Gastrocnemius medialis (tissue), 4 donors: Measurements from ENCODE around the gene SPARC. TPM values are rescaled to one million over a fixed set of nuclear protein-coding genes. Genes with fewer than 3 reads are reported as not detected.

ENCODE experiments used
- ATAC-seq, 2 donors: fragments of 150-250 bp; one replicate each; pipeline ENCODE4 v1.9.1; 2016
- DNase-seq, 2 donors: peaks; one replicate each; pipeline ENCODE4 v3.0.0-alpha.2; 2019
- H3K27ac ChIP-seq, 4 donors: fragments of 200-600 bp; sonication (generic); 1 replicate in 1 of 4; 2 replicates in 3 of 4; pipeline ENCODE4 v1.5.1; 2016 to 2018; ENCODE audit warnings: mild to moderate bottlenecking in 2 of 4, moderate library complexity in 1 of 4
- H3K27me3 ChIP-seq, 3 donors: fragments of 200-600 bp; sonication (generic) in 2 of 3; 1 replicate in 1 of 3; 2 replicates in 2 of 3; pipeline versions ENCODE4 v1.5.1 to v1.6.0; 2016 to 2019; ENCODE audit warnings: mild to moderate bottlenecking in 1 of 3, moderate library complexity in 1 of 3
- H3K36me3 ChIP-seq, 2 donors: fragments of 200-600 bp; sonication (generic) in 1 of 2; one replicate each; pipeline ENCODE4 v1.5.1; 2017 to 2018
- H3K4me1 ChIP-seq, 2 donors: fragments of 200-600 bp; sonication (generic) in 1 of 2; one replicate each; pipeline ENCODE4 v1.5.1; 2016 to 2017; ENCODE audit warnings: mild to moderate bottlenecking in 2 of 2
- H3K4me3 ChIP-seq, 4 donors: fragments of 200-600 bp; sonication (generic) in 3 of 4; 1 replicate in 1 of 4; 2 replicates in 3 of 4; pipeline ENCODE4 v1.5.1; 2016 to 2019; ENCODE audit warnings: mild to moderate bottlenecking in 2 of 4
- H3K9me3 ChIP-seq, 3 donors: fragments of 200-600 bp; sonication (generic) in 2 of 3; 1 replicate in 1 of 3; 2 replicates in 2 of 3; pipeline ENCODE4 v1.5.1; 2016 to 2019
- POLR2A ChIP-seq, 2 donors: fragments of 450-650 bp; IDR thresholded peaks; one replicate each; pipeline ENCODE4 v1.6.1; 2017; ENCODE audit warnings: antibody characterized with exemption in 2 of 2, mild to moderate bottlenecking in 2 of 2, moderate library complexity in 2 of 2
- in situ Hi-C, 4 donors: fragments of 200-750 bp; cut with MboI; loops; one replicate each; pipeline versions ENCODE4 v1.15.0 to v1.8.0; 2017; ENCODE audit warnings: low sequenced_read_pairs in 4 of 4
- intact Hi-C: fragments of 100-400 bp; cut with DNase I; formaldehyde crosslinking; loops from one replicate; pipeline ENCODE4 v1.15.1; 2023; ENCODE audit warnings: low total_unique reads
- total RNA-seq, 4 donors: library from RNA; depleted of rRNA; stranded (reverse); fragments of >200 nt; gene quantifications; one replicate each; pipeline versions ENCODE4 v1.1.0 to v1.2.3, GENCODE V29; 2016
- TF ChIP-seq, protein P1 (sequence below), 5 experiments: fragments of 450-650 bp in 3 of 5; fragments of 200-600 bp in 2 of 5; sonication (generic) in 2 of 5; IDR thresholded peaks in 4 of 5; conservative IDR thresholded peaks in 1 of 5; 1 replicate in 4 of 5; 2 replicates in 1 of 5; pipeline ENCODE4 v1.5.1; 2016 to 2019; ENCODE audit warnings: antibody characterized with exemption in 5 of 5, mild to moderate bottlenecking in 3 of 5, moderate library complexity in 3 of 5

SPARC gene
- total RNA-seq, 4 donors from 2014 or later: 87.7 to 209 (median 163) TPM

DNA sequence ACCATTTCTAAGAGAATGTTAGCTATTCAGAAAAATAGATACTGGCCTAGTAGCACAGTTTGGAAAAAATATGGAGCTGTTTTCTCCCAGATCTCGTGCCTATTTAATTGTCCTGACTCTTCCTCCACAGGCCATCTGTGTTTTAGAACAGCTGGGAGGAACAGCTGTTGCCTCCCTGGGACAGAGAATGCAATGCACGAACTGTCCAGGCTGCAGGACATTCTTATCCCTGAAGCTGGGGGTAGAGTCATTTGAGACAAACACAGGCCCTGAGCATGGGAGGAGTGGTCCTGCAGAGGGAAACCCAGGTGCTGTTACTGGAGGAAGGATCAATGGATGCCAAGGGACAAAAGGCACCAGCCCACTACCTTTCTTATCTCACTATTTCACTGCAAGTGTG is 20.9 kb upstream of the SPARC start:
- Histone ChIP-seq H3K27ac (peak overlapping the region; percentile 6 to 29 (median 24)), H3K36me3 (no peaks in the 10 kb centered on the region), H3K4me3 (no peak overlapping the region), H3K4me1 (peaks cover 14 to 31% of the 10 kb centered on the region in 2 donors), H3K27me3 (no peaks in the 10 kb centered on the region), H3K9me3 (no peaks in the 10 kb centered on the region)
- in situ Hi-C loops: no loop called here
- TF ChIP-seq POLR2A (IDR thresholded peaks at IDR 0.05): no peak
- TF ChIP-seq, protein P1, sequence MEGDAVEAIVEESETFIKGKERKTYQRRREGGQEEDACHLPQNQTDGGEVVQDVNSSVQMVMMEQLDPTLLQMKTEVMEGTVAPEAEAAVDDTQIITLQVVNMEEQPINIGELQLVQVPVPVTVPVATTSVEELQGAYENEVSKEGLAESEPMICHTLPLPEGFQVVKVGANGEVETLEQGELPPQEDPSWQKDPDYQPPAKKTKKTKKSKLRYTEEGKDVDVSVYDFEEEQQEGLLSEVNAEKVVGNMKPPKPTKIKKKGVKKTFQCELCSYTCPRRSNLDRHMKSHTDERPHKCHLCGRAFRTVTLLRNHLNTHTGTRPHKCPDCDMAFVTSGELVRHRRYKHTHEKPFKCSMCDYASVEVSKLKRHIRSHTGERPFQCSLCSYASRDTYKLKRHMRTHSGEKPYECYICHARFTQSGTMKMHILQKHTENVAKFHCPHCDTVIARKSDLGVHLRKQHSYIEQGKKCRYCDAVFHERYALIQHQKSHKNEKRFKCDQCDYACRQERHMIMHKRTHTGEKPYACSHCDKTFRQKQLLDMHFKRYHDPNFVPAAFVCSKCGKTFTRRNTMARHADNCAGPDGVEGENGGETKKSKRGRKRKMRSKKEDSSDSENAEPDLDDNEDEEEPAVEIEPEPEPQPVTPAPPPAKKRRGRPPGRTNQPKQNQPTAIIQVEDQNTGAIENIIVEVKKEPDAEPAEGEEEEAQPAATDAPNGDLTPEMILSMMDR (IDR thresholded peaks at IDR 0.05 in 4 of 5, conservative IDR thresholded peaks at IDR 0.05 in 1 of 5): no peak
- no peak for ATAC-seq
- intact Hi-C loops: no loop called here
- no peak for DNase-seq

DNA sequence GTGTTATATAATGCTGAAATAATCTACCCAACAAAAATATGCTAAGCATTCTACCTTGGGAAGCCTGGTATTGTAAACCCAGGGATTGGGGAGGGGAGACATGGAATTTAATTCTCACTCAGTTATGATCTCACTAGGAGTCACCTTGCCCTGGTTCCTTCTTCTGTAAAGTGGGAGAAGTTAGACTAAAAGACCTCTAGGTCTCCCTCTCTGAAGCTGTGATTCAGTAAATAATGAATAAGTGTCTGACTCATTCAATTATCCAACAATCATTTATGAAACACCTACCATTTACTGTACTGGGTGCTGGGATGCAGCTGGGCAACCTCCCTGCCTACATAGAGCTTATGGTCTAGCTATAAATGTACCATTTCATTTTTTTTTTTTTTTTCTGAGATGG is 20.2 kb upstream of the SPARC start:
- DNase-seq (no peak), ATAC-seq (no peak)
- Histone ChIP-seq H3K27me3 (no peaks in the 10 kb centered on the region), H3K36me3 (no peaks in the 10 kb centered on the region), H3K27ac (peak overlapping the region in 1 of 4 donors; percentile 28), H3K9me3 (no peaks in the 10 kb centered on the region), H3K4me3 (no peak overlapping the region), H3K4me1 (peaks cover 18 to 37% of the 10 kb centered on the region in 2 donors)
- TF ChIP-seq POLR2A (IDR thresholded peaks at IDR 0.05): no peak
- TF ChIP-seq, protein P1 (IDR thresholded peaks at IDR 0.05 in 4 of 5, conservative IDR thresholded peaks at IDR 0.05 in 1 of 5): no peak
- intact Hi-C loops (no loop called here), in situ Hi-C loops (no loop called here)

- no peak for ATAC-seq
- in situ Hi-C loops: no loop called here
- intact Hi-C loops: loop anchor here (5.0 kb wide), 1 partner anchor 41 kb away; no protein-coding TSS in a partner anchor
Measured at GRCh38 chr5:151703780-151704179, 17.1 kb upstream of the SPARC start.

GRCh38 chr5:151703227-151703626 is 16.5 kb upstream of the SPARC start:
- H3K27me3 ChIP-seq: no peaks in the 10 kb centered on the region
- peak overlapping the region; percentile 74 to 87 (median 81) for H3K27ac ChIP-seq
- DNase-seq (peak; percentile 42 to 63), ATAC-seq (peak; percentile 91 to 93)
- TF ChIP-seq, protein P1 (IDR thresholded peaks at IDR 0.05 in 4 of 5, conservative IDR thresholded peaks at IDR 0.05 in 1 of 5): no peak
- peak in 1 of 2 donors; percentile 18 for TF ChIP-seq POLR2A (IDR thresholded peaks at IDR 0.05)
- H3K9me3 ChIP-seq: no peaks in the 10 kb centered on the region
- intact Hi-C loops: loop anchor here (5.0 kb wide), 1 partner anchor 41 kb away; no protein-coding TSS in a partner anchor
- H3K4me1 ChIP-seq: peaks cover 18 to 48% of the 10 kb centered on the region in 2 donors
- H3K4me3 ChIP-seq: no peak overlapping the region
- in situ Hi-C loops: no loop called here
- H3K36me3 ChIP-seq: no peaks in the 10 kb centered on the region

More at GRCh38 chr5:151703780-151704179, 17.1 kb upstream of the SPARC start:
- Histone ChIP-seq H3K36me3 (no peaks in the 10 kb centered on the region), H3K9me3 (no peaks in the 10 kb centered on the region), H3K27ac (peak overlapping the region in 1 of 4 donors; percentile 83), H3K4me1 (peaks cover 18 to 50% of the 10 kb centered on the region in 2 donors), H3K27me3 (no peaks in the 10 kb centered on the region), H3K4me3 (no peak overlapping the region)
- no peak for DNase-seq
- TF ChIP-seq POLR2A (IDR thresholded peaks at IDR 0.05): no peak
- TF ChIP-seq, protein P1 (IDR thresholded peaks at IDR 0.05 in 4 of 5, conservative IDR thresholded peaks at IDR 0.05 in 1 of 5): no peak

DNA sequence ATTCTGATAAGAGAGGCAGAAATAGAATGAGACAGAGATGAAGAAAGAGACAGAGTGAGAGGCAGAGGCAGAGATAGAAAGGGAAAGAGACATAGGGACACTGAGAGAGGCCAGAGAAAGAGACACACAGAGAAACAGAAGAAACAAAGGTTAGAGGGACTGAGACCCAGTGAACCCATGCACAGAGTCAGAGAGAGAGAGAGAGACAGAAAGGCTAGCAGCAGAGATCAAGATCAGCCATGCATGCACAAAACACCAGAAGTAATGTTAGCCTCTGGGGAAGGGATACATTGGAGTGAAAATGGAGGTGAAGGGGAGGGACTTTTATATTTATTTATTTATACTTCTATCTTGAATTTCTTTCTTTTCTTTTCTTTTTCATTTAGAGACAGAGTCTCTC is 14.1 kb upstream of the SPARC start:
- Histone ChIP-seq H3K27ac (no peak overlapping the region), H3K4me3 (no peak overlapping the region), H3K27me3 (no peaks in the 10 kb centered on the region), H3K4me1 (peaks cover 31 to 51% of the 10 kb centered on the region in 2 donors), H3K9me3 (no peaks in the 10 kb centered on the region), H3K36me3 (no peaks in the 10 kb centered on the region)
- ATAC-seq: no peak
- intact Hi-C loops: loop anchor here (5.0 kb wide), 1 partner anchor 39 kb away; no protein-coding TSS in a partner anchor
- in situ Hi-C loops: no loop called here
- no peak for TF ChIP-seq POLR2A (IDR thresholded peaks at IDR 0.05)
- TF ChIP-seq, protein P1 (IDR thresholded peaks at IDR 0.05 in 4 of 5, conservative IDR thresholded peaks at IDR 0.05 in 1 of 5): no peak
- DNase-seq: no peak
